ENCODE data around the gene CAMK2A. TPM values are rescaled to one million over a fixed set of nuclear protein-coding genes. Genes with fewer than 3 reads are reported as not detected.

CAMK2A gene
- polyA plus RNA-seq, 1 donor: 1.1 TPM

DNA sequence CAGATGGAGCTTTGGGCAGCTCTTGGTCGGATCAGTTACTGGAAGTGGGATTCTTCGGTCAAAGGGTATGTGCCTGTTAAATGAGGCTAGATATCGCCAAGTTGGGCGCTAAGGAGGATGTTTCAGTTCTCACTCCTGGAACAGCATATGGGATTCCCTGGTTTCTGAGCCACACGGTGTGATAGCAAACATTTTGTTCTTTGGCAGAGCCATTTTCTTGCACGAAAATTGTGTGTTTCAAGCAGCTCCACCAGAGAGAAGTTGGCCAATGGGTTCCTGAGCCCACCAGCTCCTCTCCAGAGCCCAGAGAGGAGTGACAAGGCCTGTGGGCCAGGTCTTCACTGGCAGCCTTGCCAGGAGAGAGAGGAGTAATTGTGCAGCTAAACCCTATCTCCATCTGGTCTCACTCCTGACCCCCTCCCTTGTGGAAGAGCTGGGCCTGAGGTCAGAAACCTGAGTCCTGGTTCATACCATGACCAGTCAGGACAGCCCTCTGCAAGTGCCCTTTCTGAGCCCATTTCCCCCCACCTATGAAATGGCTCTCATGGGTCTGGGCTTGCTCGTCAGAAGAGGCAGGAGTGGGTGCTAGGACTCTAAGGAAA is 110.5 kb downstream of the CAMK2A start:
- WGBS (ENCODE audit: insufficient coverage, low lambda C conversion rate): no CpG with 5 or more reads among the region's 7 CpGs
- H3K27ac ChIP-seq (ENCODE audit: low read length): peak overlapping the region; percentile 90
- peaks cover 57% of the 10 kb centered on the region for H3K36me3 ChIP-seq (ENCODE audit: control insufficient read depth, insufficient read depth, low read length)
- DNase-seq: peak in 1 of 2 donors; percentile 8
- peaks cover 96% of the 10 kb centered on the region for H3K4me1 ChIP-seq (ENCODE audit: control insufficient read depth, insufficient read depth, low read length)
- H3K9me3 ChIP-seq (ENCODE audit: control insufficient read depth, low read depth, low read length): no peaks in the 10 kb centered on the region
- no peaks in the 10 kb centered on the region for H3K27me3 ChIP-seq (ENCODE audit: control insufficient read depth, insufficient read depth, low read length)
- H3K4me3 ChIP-seq (ENCODE audit: low read length): no peak overlapping the region

DNA sequence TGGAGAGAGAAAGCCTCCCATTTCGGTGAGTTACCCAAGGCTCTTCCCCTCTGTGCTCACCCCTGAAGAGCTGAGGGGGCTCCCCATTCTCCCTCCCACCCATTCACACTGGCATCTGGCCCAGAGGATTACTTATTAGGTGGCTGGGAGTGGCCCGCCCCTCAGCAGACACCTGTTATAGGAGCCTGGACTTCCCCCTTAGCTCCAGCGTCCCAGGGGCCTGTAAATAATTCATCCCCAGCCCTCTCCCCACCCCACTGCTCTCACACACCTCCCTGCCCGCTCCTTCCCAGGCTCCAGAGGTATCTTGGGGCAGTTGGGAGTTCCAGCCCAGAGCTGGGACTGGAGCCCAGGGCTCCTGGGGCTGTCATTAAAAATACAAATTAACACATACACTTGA is 111.3 kb downstream of the CAMK2A start:
- no peaks in the 10 kb centered on the region for H3K27me3 ChIP-seq (ENCODE audit: control insufficient read depth, insufficient read depth, low read length)
- no CpG with 5 or more reads among the region's 4 CpGs for WGBS (ENCODE audit: insufficient coverage, low lambda C conversion rate)
- DNase-seq: peak; percentile 79 to 87
- H3K4me3 ChIP-seq (ENCODE audit: low read length): no peak overlapping the region
- peak overlapping the region; percentile 90 for H3K27ac ChIP-seq (ENCODE audit: low read length)
- H3K9me3 ChIP-seq (ENCODE audit: control insufficient read depth, low read depth, low read length): no peaks in the 10 kb centered on the region
- peaks cover 96% of the 10 kb centered on the region for H3K4me1 ChIP-seq (ENCODE audit: control insufficient read depth, insufficient read depth, low read length)
- peaks cover 56% of the 10 kb centered on the region for H3K36me3 ChIP-seq (ENCODE audit: control insufficient read depth, insufficient read depth, low read length)

DNA sequence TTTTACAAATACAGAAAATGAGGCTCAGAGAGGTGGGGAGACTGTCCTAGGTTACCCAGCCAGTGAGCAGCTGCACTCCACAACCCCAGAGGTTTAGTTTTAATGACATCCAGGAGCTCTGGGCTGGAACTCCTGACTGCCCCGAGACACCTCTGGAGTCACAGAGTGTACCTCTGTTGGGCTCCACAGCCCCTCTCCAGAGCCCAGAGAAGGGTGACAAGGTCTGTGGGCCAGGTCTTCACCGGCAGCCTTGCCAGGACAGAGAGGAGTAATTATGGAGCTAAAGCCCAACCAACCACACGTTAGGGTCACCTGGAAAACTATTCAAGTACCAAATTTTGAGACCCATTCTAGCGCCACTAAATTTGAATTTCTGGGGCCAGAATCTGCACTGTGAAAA is 111.9 kb downstream of the CAMK2A start:
- Histone ChIP-seq H3K27me3 (ENCODE audit: control insufficient read depth, insufficient read depth, low read length) (no peaks in the 10 kb centered on the region), H3K4me1 (ENCODE audit: control insufficient read depth, insufficient read depth, low read length) (peaks cover 96% of the 10 kb centered on the region), H3K9me3 (ENCODE audit: control insufficient read depth, low read depth, low read length) (no peaks in the 10 kb centered on the region), H3K27ac (ENCODE audit: low read length) (peak overlapping the region; percentile 90), H3K36me3 (ENCODE audit: control insufficient read depth, insufficient read depth, low read length) (peaks cover 54% of the 10 kb centered on the region), H3K4me3 (ENCODE audit: low read length) (no peak overlapping the region)
- WGBS (ENCODE audit: insufficient coverage, low lambda C conversion rate): no CpG with 5 or more reads among the region's 4 CpGs
- DNase-seq: no peak

DNA sequence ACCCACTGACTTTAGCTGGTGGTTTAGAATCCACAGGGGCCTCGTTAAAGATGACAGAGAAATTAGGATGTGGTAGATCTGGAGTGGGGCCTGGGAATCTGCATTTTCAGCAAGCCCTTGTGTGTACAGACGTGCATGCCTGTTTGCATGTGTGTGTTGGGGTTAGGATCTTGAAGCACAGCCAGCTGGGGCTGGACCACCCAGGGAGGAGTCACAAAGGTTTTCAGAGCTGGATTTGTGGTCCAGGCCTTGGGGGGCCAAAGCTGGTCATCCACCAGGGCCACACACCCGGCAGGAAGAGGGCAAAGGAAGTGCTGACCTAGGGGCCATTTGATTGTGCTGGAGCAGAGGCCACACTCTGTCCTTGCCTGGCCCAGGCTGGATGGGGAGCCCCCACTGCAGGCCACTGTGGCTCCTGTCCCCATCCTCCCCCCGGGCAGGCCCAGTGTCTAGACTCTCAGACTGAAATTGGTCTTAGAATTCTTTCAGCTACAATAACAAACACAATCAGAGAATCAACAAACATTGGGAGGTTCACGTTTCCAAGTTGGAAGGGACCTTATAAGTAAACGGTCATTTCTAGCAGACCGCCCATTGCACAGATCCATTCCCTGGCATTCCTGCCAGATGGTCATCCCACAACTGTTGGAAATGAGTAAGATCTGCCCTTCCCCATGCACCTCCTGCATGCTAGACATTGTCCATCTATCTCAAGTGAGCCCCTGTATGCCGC is 112.7 kb downstream of the CAMK2A start:
- peak in 1 of 2 donors; percentile 16 for DNase-seq
- no peak overlapping the region for H3K4me3 ChIP-seq (ENCODE audit: low read length)
- peaks cover 96% of the 10 kb centered on the region for H3K4me1 ChIP-seq (ENCODE audit: control insufficient read depth, insufficient read depth, low read length)
- H3K9me3 ChIP-seq (ENCODE audit: control insufficient read depth, low read depth, low read length): no peaks in the 10 kb centered on the region
- no peaks in the 10 kb centered on the region for H3K27me3 ChIP-seq (ENCODE audit: control insufficient read depth, insufficient read depth, low read length)
- peaks cover 54% of the 10 kb centered on the region for H3K36me3 ChIP-seq (ENCODE audit: control insufficient read depth, insufficient read depth, low read length)
- peak overlapping the region; percentile 90 for H3K27ac ChIP-seq (ENCODE audit: low read length)
- no CpG with 5 or more reads among the region's 8 CpGs for WGBS (ENCODE audit: insufficient coverage, low lambda C conversion rate)

DNA sequence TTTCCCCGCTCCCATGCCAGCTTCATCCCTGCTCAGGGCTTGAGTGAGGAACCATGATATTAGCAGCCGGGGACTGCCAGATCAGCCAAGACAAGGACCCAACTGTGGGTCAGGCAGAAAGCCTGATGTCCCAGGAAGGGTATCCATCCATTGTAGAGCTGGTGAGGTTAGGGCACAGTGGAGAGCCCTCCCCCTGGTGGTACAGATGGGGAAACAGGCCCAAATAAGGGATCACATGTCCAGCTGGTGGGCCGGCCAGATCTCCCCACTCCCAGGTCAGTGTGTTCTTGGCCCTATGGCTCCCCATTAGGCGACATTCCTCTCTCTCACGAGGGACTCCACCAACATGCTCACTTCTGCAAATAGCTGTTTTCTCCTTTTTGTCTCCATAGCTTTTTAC is 114.0 kb downstream of the CAMK2A start:
- Histone ChIP-seq H3K4me3 (ENCODE audit: low read length) (no peak overlapping the region), H3K36me3 (ENCODE audit: control insufficient read depth, insufficient read depth, low read length) (peaks cover 61% of the 10 kb centered on the region), H3K4me1 (ENCODE audit: control insufficient read depth, insufficient read depth, low read length) (peaks cover 89% of the 10 kb centered on the region), H3K9me3 (ENCODE audit: control insufficient read depth, low read depth, low read length) (no peaks in the 10 kb centered on the region), H3K27me3 (ENCODE audit: control insufficient read depth, insufficient read depth, low read length) (no peaks in the 10 kb centered on the region), H3K27ac (ENCODE audit: low read length) (peak overlapping the region; percentile 41)
- WGBS (ENCODE audit: insufficient coverage, low lambda C conversion rate): no CpG with 5 or more reads among the region's 5 CpGs
- peak in 1 of 2 donors; percentile 36 for DNase-seq

DNA sequence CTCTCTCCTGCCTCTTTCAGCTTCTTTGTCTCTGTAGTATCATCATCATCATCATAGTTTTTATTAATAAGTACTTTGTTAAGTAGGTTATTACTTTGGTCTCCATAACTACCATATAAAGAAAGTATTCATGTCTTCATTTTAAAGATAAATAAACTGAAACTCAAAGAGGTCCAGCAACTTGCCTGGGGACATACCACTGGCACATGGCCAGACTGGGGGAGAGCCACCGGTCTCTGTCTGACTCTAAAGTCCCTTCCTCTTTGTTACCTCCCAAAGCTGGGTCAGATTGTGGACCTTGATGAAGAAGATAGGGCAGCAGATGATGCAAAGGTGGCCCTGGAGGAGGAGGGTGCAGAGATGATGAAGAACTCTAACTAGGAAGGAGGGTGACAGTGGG is 114.5 kb downstream of the CAMK2A start:
- H3K27ac ChIP-seq (ENCODE audit: low read length): peak overlapping the region; percentile 41
- no peaks in the 10 kb centered on the region for H3K27me3 ChIP-seq (ENCODE audit: control insufficient read depth, insufficient read depth, low read length)
- no CpG with 5 or more reads among the region's 1 CpG for WGBS (ENCODE audit: insufficient coverage, low lambda C conversion rate)
- peaks cover 65% of the 10 kb centered on the region for H3K36me3 ChIP-seq (ENCODE audit: control insufficient read depth, insufficient read depth, low read length)
- H3K4me1 ChIP-seq (ENCODE audit: control insufficient read depth, insufficient read depth, low read length): peaks cover 88% of the 10 kb centered on the region
- H3K4me3 ChIP-seq (ENCODE audit: low read length): no peak overlapping the region
- peak in 1 of 2 donors; percentile 38 for DNase-seq
- no peaks in the 10 kb centered on the region for H3K9me3 ChIP-seq (ENCODE audit: control insufficient read depth, low read depth, low read length)

DNA sequence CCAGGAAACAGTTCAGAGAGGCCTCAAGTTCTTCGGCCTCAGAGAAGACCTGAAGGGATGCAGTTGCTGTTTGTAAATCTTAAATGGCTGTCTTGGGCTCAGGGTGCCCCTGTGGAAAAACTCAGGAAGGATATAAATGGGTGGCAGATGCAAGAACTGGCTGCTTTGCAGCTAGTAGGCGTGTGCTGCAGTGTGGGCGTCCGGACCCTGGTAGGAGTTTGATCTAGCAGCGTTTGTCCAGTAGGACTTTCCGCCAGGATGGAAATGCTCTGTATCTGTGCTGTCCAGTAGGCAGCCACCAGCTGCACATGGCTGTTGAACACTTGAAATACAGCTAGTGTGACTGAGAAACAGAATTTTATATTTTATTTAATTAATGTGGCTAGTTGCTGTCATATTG is 115.3 kb downstream of the CAMK2A start:
- Histone ChIP-seq H3K4me1 (ENCODE audit: control insufficient read depth, insufficient read depth, low read length) (peaks cover 88% of the 10 kb centered on the region), H3K9me3 (ENCODE audit: control insufficient read depth, low read depth, low read length) (no peaks in the 10 kb centered on the region), H3K27ac (ENCODE audit: low read length) (peak overlapping the region; percentile 39), H3K4me3 (ENCODE audit: low read length) (no peak overlapping the region), H3K36me3 (ENCODE audit: control insufficient read depth, insufficient read depth, low read length) (peaks cover 62% of the 10 kb centered on the region), H3K27me3 (ENCODE audit: control insufficient read depth, insufficient read depth, low read length) (no peaks in the 10 kb centered on the region)
- peak in 1 of 2 donors; percentile 1 for DNase-seq
- WGBS (ENCODE audit: insufficient coverage, low lambda C conversion rate): 60% methylated on average over 1 of the region's 6 CpGs

DNA sequence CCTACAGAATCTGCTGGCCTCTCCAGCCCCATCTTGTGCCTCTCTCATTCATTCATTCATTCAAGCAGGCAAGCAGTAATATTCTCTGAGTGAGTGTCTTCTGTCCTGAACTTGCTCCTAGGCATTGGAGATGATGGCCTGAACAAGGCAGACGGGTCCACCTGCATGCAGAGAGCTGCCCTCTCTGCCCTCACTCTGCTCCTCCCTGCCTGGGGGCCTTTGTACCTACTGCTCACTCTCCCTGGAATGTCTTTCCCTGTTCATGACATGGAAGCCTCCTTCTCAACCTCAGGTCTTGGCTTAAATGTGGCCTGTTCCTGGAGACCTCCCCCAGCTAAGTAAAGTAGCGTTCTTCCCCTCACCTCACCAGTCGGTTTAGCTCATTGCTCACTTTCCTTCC is 116.4 kb downstream of the CAMK2A start:
- H3K27ac ChIP-seq (ENCODE audit: low read length): peak overlapping the region; percentile 39
- peak in 1 of 2 donors; percentile 71 for DNase-seq
- H3K9me3 ChIP-seq (ENCODE audit: control insufficient read depth, low read depth, low read length): no peaks in the 10 kb centered on the region
- peaks cover 57% of the 10 kb centered on the region for H3K36me3 ChIP-seq (ENCODE audit: control insufficient read depth, insufficient read depth, low read length)
- H3K4me1 ChIP-seq (ENCODE audit: control insufficient read depth, insufficient read depth, low read length): peaks cover 80% of the 10 kb centered on the region
- 80% methylated on average over 1 of the region's 3 CpGs for WGBS (ENCODE audit: insufficient coverage, low lambda C conversion rate)
- no peaks in the 10 kb centered on the region for H3K27me3 ChIP-seq (ENCODE audit: control insufficient read depth, insufficient read depth, low read length)
- no peak overlapping the region for H3K4me3 ChIP-seq (ENCODE audit: low read length)

DNA sequence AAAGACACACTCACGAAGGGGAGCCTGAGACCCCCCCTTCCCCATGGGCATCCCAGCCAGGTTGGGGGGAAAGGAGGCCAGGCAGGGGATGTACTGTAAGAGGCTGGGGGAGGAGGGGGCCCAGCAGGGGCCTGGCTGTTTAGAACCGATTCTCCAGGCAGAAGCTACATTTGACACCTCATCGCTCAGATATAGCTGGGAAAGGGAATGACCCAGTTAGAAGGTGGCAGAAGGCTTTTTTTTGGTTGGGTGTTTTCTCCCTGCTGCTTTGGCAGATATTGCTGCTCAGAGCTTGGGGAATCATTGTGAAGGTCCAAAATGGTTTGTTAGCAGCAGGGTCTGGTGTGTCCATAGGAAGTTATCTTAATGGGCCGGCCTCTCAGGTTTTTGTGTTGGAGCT is 117.0 kb downstream of the CAMK2A start:
- Histone ChIP-seq H3K27ac (ENCODE audit: low read length) (peak overlapping the region; percentile 39), H3K36me3 (ENCODE audit: control insufficient read depth, insufficient read depth, low read length) (peaks cover 57% of the 10 kb centered on the region), H3K4me1 (ENCODE audit: control insufficient read depth, insufficient read depth, low read length) (peaks cover 74% of the 10 kb centered on the region), H3K4me3 (ENCODE audit: low read length) (no peak overlapping the region), H3K9me3 (ENCODE audit: control insufficient read depth, low read depth, low read length) (no peaks in the 10 kb centered on the region), H3K27me3 (ENCODE audit: control insufficient read depth, insufficient read depth, low read length) (no peaks in the 10 kb centered on the region)
- no CpG with 5 or more reads among the region's 4 CpGs for WGBS (ENCODE audit: insufficient coverage, low lambda C conversion rate)
- DNase-seq: no peak

DNA sequence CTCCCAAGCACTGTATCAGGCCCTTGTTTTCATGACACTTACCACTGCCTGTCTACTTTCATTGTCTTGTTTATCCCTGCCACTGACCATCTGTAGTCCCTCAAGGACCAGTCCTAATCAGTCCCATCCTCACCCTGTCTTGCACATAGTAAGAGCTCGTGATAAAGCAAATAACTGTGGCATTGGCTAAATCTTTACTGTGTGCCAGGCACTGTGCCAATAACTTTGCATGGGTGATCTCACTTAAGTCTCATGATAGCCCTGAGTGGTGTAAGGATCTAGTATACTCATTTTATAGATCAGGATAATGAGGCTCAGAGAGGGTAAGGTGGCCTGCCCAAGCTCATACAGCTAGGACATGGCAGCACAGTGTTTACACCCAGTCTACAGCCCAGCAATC is 117.4 kb downstream of the CAMK2A start:
- Histone ChIP-seq H3K4me1 (ENCODE audit: control insufficient read depth, insufficient read depth, low read length) (peaks cover 70% of the 10 kb centered on the region), H3K36me3 (ENCODE audit: control insufficient read depth, insufficient read depth, low read length) (peaks cover 57% of the 10 kb centered on the region), H3K27me3 (ENCODE audit: control insufficient read depth, insufficient read depth, low read length) (peaks cover 2% of the 10 kb centered on the region), H3K27ac (ENCODE audit: low read length) (no peak overlapping the region), H3K4me3 (ENCODE audit: low read length) (no peak overlapping the region), H3K9me3 (ENCODE audit: control insufficient read depth, low read depth, low read length) (no peaks in the 10 kb centered on the region)
- no peak for DNase-seq
- WGBS (ENCODE audit: insufficient coverage, low lambda C conversion rate): no CpG with 5 or more reads among the region's 1 CpG

All from large intestine (tissue), 3 donors.